KMS-11 (cell line): Measurements from ENCODE around the gene TMEM18.

Source experiments
- H2AFZ ChIP-seq: fragments of 200-600 bp; sonication (generic); 2 replicates; pipeline ENCODE4 v1.6.1; 2016; ENCODE audit warnings: antibody characterized with exemption, mixed run types, low read depth
- H3K27ac ChIP-seq: fragments of 200-600 bp; sonication (generic); 2 replicates; pipeline ENCODE4 v1.6.1; 2016; ENCODE audit warnings: mild to moderate bottlenecking, mixed run types
- H3K27me3 ChIP-seq: fragments of 200-600 bp; sonication (generic); 2 replicates; pipeline ENCODE4 v1.6.1; 2017; ENCODE audit warnings: mild to moderate bottlenecking, low read depth, mixed run types, moderate library complexity; ENCODE audit not compliant: insufficient read depth
- H3K36me3 ChIP-seq: fragments of 200-600 bp; sonication (generic); 2 replicates; pipeline ENCODE4 v1.6.1; 2017; ENCODE audit warnings: mild to moderate bottlenecking, mixed run types; ENCODE audit not compliant: insufficient read depth
- H3K4me1 ChIP-seq: fragments of 200-600 bp; sonication (generic); 2 replicates; pipeline ENCODE4 v1.6.1; 2016; ENCODE audit warnings: mild to moderate bottlenecking, low read depth, mixed run types; ENCODE audit not compliant: poor library complexity, severe bottlenecking
- H3K4me2 ChIP-seq: fragments of 200-600 bp; sonication (generic); 2 replicates; pipeline ENCODE4 v1.7.0; 2016; ENCODE audit warnings: mild to moderate bottlenecking, mixed run types
- H3K4me3 ChIP-seq: fragments of 200-600 bp; sonication (generic); IDR thresholded peaks from 2 replicates; pipeline ENCODE4 v1.6.1; 2017; ENCODE audit warnings: low read depth, low read length, mixed read lengths; ENCODE audit not compliant: insufficient read depth
- H3K79me2 ChIP-seq: fragments of 200-600 bp; sonication (generic); 2 replicates; pipeline ENCODE4 v1.6.1; 2016; ENCODE audit warnings: low read depth, mixed run types; ENCODE audit not compliant: insufficient read depth
- H3K9ac ChIP-seq: fragments of 200-600 bp; sonication (generic); 2 replicates; pipeline ENCODE4 v1.6.1; 2016; ENCODE audit warnings: mild to moderate bottlenecking, mixed run types
- H4K20me1 ChIP-seq: fragments of 200-600 bp; sonication (generic); 2 replicates; pipeline ENCODE4 v1.6.1; 2016; ENCODE audit warnings: mild to moderate bottlenecking, mixed run types; ENCODE audit not compliant: insufficient read depth
- TF ChIP-seq, protein P1 (sequence below): fragments of 200-600 bp; sonication (generic); conservative IDR thresholded peaks from 2 replicates; pipeline ENCODE4 v1.6.1; 2017; ENCODE audit warnings: low read depth, mild to moderate bottlenecking, antibody characterized with exemption, low read length, moderate library complexity, mixed read lengths

The TMEM18 gene

DNA sequence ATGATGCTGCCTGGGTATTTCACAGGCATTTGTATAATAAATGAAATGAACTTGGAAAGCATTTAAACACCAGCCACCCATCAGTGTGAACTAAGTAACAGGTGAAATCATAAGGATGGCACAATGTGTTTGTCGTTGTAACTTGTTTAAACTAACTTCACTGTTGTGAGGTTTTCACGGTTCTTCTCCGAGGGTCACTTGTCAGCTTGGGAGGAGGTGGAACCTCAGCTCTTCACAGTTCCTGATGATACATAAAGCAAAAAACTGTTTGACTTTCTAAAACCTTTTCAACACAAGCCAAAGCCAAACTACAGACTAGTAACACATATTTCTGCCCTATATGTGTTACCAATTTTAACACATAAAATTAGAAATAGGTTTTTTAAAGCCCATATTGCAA, 13.1 kb downstream of the TMEM18 start:
- TF ChIP-seq, protein P1, sequence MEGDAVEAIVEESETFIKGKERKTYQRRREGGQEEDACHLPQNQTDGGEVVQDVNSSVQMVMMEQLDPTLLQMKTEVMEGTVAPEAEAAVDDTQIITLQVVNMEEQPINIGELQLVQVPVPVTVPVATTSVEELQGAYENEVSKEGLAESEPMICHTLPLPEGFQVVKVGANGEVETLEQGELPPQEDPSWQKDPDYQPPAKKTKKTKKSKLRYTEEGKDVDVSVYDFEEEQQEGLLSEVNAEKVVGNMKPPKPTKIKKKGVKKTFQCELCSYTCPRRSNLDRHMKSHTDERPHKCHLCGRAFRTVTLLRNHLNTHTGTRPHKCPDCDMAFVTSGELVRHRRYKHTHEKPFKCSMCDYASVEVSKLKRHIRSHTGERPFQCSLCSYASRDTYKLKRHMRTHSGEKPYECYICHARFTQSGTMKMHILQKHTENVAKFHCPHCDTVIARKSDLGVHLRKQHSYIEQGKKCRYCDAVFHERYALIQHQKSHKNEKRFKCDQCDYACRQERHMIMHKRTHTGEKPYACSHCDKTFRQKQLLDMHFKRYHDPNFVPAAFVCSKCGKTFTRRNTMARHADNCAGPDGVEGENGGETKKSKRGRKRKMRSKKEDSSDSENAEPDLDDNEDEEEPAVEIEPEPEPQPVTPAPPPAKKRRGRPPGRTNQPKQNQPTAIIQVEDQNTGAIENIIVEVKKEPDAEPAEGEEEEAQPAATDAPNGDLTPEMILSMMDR, result no peak
- H3K4me2 ChIP-seq, result no peak overlapping the region
- no peak overlapping the region for H3K27ac ChIP-seq
- H3K36me3 ChIP-seq, result no peaks in the 10 kb centered on the region
- no peak overlapping the region for H3K4me3 ChIP-seq
- H3K79me2 ChIP-seq, result no peaks in the 10 kb centered on the region
- no peaks in the 10 kb centered on the region for H3K27me3 ChIP-seq
- no peaks in the 10 kb centered on the region for H4K20me1 ChIP-seq
- H3K4me1 ChIP-seq, result no peaks in the 10 kb centered on the region
- no peak overlapping the region for H3K9ac ChIP-seq
- no peak overlapping the region for H2AFZ ChIP-seq

DNA sequence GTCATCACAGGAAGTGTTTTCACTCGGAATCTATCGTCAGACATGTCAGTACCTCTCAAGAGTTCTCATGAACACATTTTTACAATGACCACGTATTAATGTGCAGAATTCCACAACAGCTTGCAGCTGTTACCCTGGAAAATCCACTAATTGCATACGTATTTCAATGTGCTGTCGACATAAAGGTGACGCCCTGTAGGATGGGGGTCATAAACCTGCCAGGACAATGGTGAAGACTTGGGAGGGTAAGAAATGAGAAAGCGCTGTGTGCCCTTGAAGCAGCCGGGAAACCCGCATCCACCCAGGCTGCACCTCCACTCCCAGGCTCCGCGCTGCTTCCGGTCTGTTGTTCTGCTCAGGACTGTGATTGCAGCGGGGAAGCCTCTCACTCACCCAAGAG, 14.0 kb downstream of the TMEM18 start:
- H3K36me3 ChIP-seq, result no peaks in the 10 kb centered on the region
- H4K20me1 ChIP-seq, result no peaks in the 10 kb centered on the region
- no peak overlapping the region for H3K4me3 ChIP-seq
- no peaks in the 10 kb centered on the region for H3K27me3 ChIP-seq
- H3K4me2 ChIP-seq, result no peak overlapping the region
- TF ChIP-seq, protein P1, result no peak
- no peaks in the 10 kb centered on the region for H3K79me2 ChIP-seq
- H2AFZ ChIP-seq, result no peak overlapping the region
- H3K9ac ChIP-seq, result no peak overlapping the region
- no peak overlapping the region for H3K27ac ChIP-seq
- H3K4me1 ChIP-seq, result no peaks in the 10 kb centered on the region

DNA sequence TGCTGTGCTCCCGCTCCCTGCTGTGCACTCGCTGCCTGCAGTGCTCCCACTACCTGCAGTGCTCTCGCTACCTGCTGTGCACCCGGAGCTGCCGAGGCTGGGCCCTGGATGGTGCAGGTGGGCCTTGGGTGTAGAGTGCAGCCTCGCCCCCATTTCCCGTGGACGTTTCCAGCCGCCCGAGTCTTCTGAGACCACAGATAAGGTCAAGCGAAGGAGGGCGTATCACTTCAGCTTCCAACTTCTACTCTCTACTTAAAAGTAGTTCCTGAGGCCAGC, 15.9 kb downstream of the TMEM18 start:
- no peak overlapping the region for H3K9ac ChIP-seq
- H4K20me1 ChIP-seq, result no peaks in the 10 kb centered on the region
- no peak overlapping the region for H2AFZ ChIP-seq
- no peaks in the 10 kb centered on the region for H3K79me2 ChIP-seq
- H3K4me3 ChIP-seq, result no peak overlapping the region
- H3K27ac ChIP-seq, result no peak overlapping the region
- H3K27me3 ChIP-seq, result no peaks in the 10 kb centered on the region
- H3K4me1 ChIP-seq, result no peaks in the 10 kb centered on the region
- H3K36me3 ChIP-seq, result no peaks in the 10 kb centered on the region
- H3K4me2 ChIP-seq, result no peak overlapping the region
- TF ChIP-seq, protein P1, result no peak

DNA sequence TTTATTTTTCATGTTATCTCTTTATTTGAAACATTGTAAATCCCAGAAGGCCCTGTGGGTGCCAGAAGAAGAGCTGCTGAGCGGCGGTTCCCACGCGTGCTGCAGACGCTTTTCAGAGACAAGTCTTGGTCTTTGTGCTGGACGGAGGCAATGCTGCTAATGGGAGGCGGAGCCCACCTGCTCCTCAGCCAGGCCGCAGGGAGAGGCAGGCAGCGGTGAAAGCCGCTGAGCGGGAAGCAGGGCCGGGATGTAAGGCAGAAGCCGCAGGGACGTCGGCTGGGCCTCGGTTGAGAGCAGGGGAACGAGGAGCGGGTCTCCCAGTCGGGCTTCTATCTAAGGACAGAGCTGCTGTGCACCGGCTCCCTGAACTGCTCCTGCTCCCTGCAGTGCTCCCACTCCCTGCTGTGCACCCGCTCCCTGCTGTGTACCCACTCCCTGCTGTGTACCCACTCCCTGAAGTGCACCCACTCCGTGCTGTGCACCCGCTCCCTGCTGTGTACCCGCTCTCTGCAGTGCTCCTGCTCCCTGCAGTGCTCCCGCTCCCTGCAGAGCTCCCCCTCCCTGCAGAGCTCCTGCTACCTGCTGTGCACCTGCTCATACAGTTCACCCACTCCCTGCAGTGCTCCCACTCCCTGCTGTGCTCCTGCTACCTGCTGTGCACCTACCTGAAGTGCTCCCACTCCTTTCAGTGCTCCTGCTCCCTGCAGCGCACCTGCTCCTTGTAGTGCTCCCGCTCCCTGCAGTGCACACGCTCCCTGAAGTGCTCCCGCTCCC, 16.4 kb downstream of the TMEM18 start:
- no peak overlapping the region for H3K4me3 ChIP-seq
- H3K79me2 ChIP-seq, result no peaks in the 10 kb centered on the region
- H4K20me1 ChIP-seq, result no peaks in the 10 kb centered on the region
- no peaks in the 10 kb centered on the region for H3K36me3 ChIP-seq
- H2AFZ ChIP-seq, result no peak overlapping the region
- no peak overlapping the region for H3K9ac ChIP-seq
- no peak overlapping the region for H3K4me2 ChIP-seq
- H3K27me3 ChIP-seq, result no peaks in the 10 kb centered on the region
- no peaks in the 10 kb centered on the region for H3K4me1 ChIP-seq
- H3K27ac ChIP-seq, result no peak overlapping the region
- TF ChIP-seq, protein P1, result no peak
